GM12872 (cell line): ENCODE results near the gene IL19.

Experiments used
- CTCF ChIP-seq: IDR thresholded peaks from 3 replicates; pipeline ENCODE4 v1.5.1; 2011; ENCODE audit warnings: low read depth, mild to moderate bottlenecking, low read length, moderate library complexity; ENCODE audit not compliant: insufficient read depth

Gene IL19

GRCh38 chr1:206885341-206886060 is 114.9 kb downstream of the IL19 start:
- no peak for TF ChIP-seq CTCF

GRCh38 chr1:206886831-206887230 is 116.3 kb downstream of the IL19 start:
- TF ChIP-seq CTCF: no peak

GRCh38 chr1:206887701-206888100 is 117.1 kb downstream of the IL19 start:
- TF ChIP-seq CTCF: no peak

- no peak for TF ChIP-seq CTCF
Measured at GRCh38 chr1:206890125-206891060, 119.8 kb downstream of the IL19 start.

- no peak for TF ChIP-seq CTCF
Measured at GRCh38 chr1:206891412-206891811, 120.8 kb downstream of the IL19 start.
